ENCODE measurements around the gene ZFAND3. TPM values are rescaled to one million over a fixed set of nuclear protein-coding genes. Genes with fewer than 3 reads are reported as not detected.

ZFAND3 gene
- polyA plus RNA-seq, 1 experiment, result 15.5 TPM

GRCh38 chr6:37827603-37828265 lies 8.2 kb downstream of the ZFAND3 start:
- DNase-seq (ENCODE audit: low read depth, low spot score), result no peak
- H3K4me3 ChIP-seq (ENCODE audit: low read depth, low read length), result no peak overlapping the region
- no peaks in the 10 kb centered on the region for H3K9me3 ChIP-seq (ENCODE audit: control insufficient read depth, insufficient read depth, low read length)
- H3K27me3 ChIP-seq (ENCODE audit: control insufficient read depth, insufficient read depth, low read length), result no peaks in the 10 kb centered on the region
- H3K27ac ChIP-seq (ENCODE audit: low read depth, low read length), result no peak overlapping the region
- ChIA-PET POLR2A (no interaction called here), CTCF (interaction anchor here (0.8 to 1.8 kb wide), 5 partner anchors 21 to 743 kb away, joined by 3 to 6 read pairs (median 3); no protein-coding TSS in a partner anchor)
- TF ChIP-seq CTCF (IDR thresholded peaks at IDR 0.05; ENCODE audit: low read depth, low read length), result no peak

GRCh38 chr6:37830225-37830624 lies 10.7 kb downstream of the ZFAND3 start:
- POLR2A ChIA-PET, result interaction anchor here (1.1 kb wide), 1 partner anchor 45 kb away, joined by 3 read pairs; no protein-coding TSS in a partner anchor
- no peaks in the 10 kb centered on the region for H3K27me3 ChIP-seq (ENCODE audit: control insufficient read depth, insufficient read depth, low read length)
- no peak for DNase-seq (ENCODE audit: low read depth, low spot score)
- no peak for TF ChIP-seq CTCF (IDR thresholded peaks at IDR 0.05; ENCODE audit: low read depth, low read length)
- H3K27ac ChIP-seq (ENCODE audit: low read depth, low read length), result no peak overlapping the region
- CTCF ChIA-PET, result no interaction called here
- no peaks in the 10 kb centered on the region for H3K9me3 ChIP-seq (ENCODE audit: control insufficient read depth, insufficient read depth, low read length)
- no peak overlapping the region for H3K4me3 ChIP-seq (ENCODE audit: low read depth, low read length)

DNA sequence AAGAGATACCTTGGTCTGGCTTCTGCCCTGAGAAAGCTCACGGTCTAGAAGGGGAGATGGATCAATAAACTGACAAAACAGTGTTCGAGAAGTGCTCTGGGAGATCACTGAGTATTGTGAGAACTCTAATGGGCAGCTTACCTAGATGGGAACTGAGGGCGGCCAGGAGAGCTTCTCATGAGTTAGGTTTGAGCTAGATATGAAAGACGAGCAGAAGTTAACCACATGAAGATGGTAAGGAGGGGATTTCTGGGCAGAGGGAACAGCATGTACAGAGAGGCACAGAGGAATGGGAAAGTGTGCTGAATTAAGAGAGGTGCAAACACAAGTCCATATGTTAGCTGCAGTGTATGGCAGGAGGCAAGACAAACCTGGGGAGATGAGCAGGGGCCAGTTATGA lies 11.9 kb downstream of the ZFAND3 start:
- TF ChIP-seq CTCF (IDR thresholded peaks at IDR 0.05; ENCODE audit: low read depth, low read length), result no peak
- no peak for DNase-seq (ENCODE audit: low read depth, low spot score)
- no peaks in the 10 kb centered on the region for H3K27me3 ChIP-seq (ENCODE audit: control insufficient read depth, insufficient read depth, low read length)
- no peak overlapping the region for H3K27ac ChIP-seq (ENCODE audit: low read depth, low read length)
- ChIA-PET POLR2A (no interaction called here), CTCF (no interaction called here)
- no peak overlapping the region for H3K4me3 ChIP-seq (ENCODE audit: low read depth, low read length)
- no peaks in the 10 kb centered on the region for H3K9me3 ChIP-seq (ENCODE audit: control insufficient read depth, insufficient read depth, low read length)

GRCh38 chr6:37835923-37836322 lies 16.4 kb downstream of the ZFAND3 start:
- Histone ChIP-seq H3K4me3 (ENCODE audit: low read depth, low read length) (no peak overlapping the region), H3K27ac (ENCODE audit: low read depth, low read length) (no peak overlapping the region), H3K27me3 (ENCODE audit: control insufficient read depth, insufficient read depth, low read length) (no peaks in the 10 kb centered on the region), H3K9me3 (ENCODE audit: control insufficient read depth, insufficient read depth, low read length) (no peaks in the 10 kb centered on the region)
- DNase-seq (ENCODE audit: low read depth, low spot score), result no peak
- CTCF ChIA-PET, result no interaction called here
- POLR2A ChIA-PET, result no interaction called here
- TF ChIP-seq CTCF (IDR thresholded peaks at IDR 0.05; ENCODE audit: low read depth, low read length), result no peak

DNA sequence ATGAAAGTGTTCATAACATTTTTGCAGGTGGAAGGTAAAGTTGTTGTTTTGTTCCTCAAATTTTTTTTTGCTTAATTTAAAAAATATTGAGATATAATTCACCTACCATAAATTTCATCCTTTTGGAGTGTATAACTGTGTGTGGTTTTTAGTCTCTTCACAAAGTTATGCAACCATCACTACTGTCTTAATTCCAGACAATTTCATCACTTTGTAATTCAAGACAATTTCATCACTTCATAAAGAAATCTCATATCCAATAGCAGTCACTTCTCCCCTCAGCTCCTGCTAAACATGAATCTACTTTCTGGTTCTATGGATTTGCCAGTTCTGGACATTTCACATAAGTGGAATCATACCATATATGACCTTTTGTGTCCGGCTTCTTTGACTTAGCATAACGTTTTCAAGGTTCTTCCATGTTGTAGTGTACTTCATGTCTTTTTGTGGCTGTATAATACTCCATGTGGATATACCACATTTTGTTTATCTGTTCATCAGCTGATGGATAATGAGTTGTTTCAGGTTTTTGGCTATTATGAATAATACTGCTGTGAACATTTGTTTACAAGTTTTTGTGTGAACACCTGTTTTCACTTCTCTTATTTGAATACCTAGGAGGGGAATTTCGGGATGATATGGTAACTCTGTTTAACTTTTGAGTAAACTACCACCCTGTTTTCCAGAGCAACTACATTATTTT lies 18.8 kb downstream of the ZFAND3 start:
- Histone ChIP-seq H3K9me3 (ENCODE audit: control insufficient read depth, insufficient read depth, low read length) (no peaks in the 10 kb centered on the region), H3K4me3 (ENCODE audit: low read depth, low read length) (no peak overlapping the region), H3K27ac (ENCODE audit: low read depth, low read length) (no peak overlapping the region), H3K27me3 (ENCODE audit: control insufficient read depth, insufficient read depth, low read length) (no peaks in the 10 kb centered on the region)
- no peak for DNase-seq (ENCODE audit: low read depth, low spot score)
- no peak for TF ChIP-seq CTCF (IDR thresholded peaks at IDR 0.05; ENCODE audit: low read depth, low read length)
- ChIA-PET CTCF (no interaction called here), POLR2A (no interaction called here)

All from AG04450 (cell line).